ENCODE data around the gene C4BPA. TPM values are rescaled to one million over a fixed set of nuclear protein-coding genes. Genes with fewer than 3 reads are reported as not detected.

Gene C4BPA
- total RNA-seq, 4 donors from 2014 or later = not detected

- intact Hi-C loops (cut with DNase I) = no loop called here
- Histone ChIP-seq H3K4me1 (no peaks in the 10 kb centered on the region), H3K36me3 (no peaks in the 10 kb centered on the region), H3K27me3 (no peaks in the 10 kb centered on the region), H3K4me3 (replicated peaks in 1 of 3) (no peak overlapping the region), H3K27ac (no peak overlapping the region), H3K9me3 (no peaks in the 10 kb centered on the region)
- no peak for DNase-seq
- 92 to 94% methylated on average over 4 of the region's 4 CpGs for WGBS, 2 donors
- TF ChIP-seq CTCF (IDR thresholded peaks at IDR 0.05) (no peak), POLR2A (IDR thresholded peaks at IDR 0.05) (no peak)
Measured at GRCh38 chr1:207172885-207173284, 68.9 kb downstream of the C4BPA start.

- intact Hi-C loops (cut with DNase I) = no loop called here
- Histone ChIP-seq H3K4me1 (no peaks in the 10 kb centered on the region), H3K9me3 (no peaks in the 10 kb centered on the region), H3K27me3 (no peaks in the 10 kb centered on the region), H3K27ac (no peak overlapping the region), H3K36me3 (no peaks in the 10 kb centered on the region), H3K4me3 (replicated peaks in 1 of 3) (no peak overlapping the region)
- no peak for DNase-seq
- TF ChIP-seq POLR2A (IDR thresholded peaks at IDR 0.05) (no peak), CTCF (IDR thresholded peaks at IDR 0.05) (no peak)
- WGBS, 2 donors = 87 to 90% methylated on average over 4 of the region's 4 CpGs
Measured at GRCh38 chr1:207173396-207173795, 69.4 kb downstream of the C4BPA start.

GRCh38 chr1:207174913-207175312 is 70.9 kb downstream of the C4BPA start:
- H3K4me1 ChIP-seq = no peaks in the 10 kb centered on the region
- no peaks in the 10 kb centered on the region for H3K27me3 ChIP-seq
- no peak overlapping the region for H3K27ac ChIP-seq
- H3K9me3 ChIP-seq = no peaks in the 10 kb centered on the region
- intact Hi-C loops (cut with DNase I) = no loop called here
- no peaks in the 10 kb centered on the region for H3K36me3 ChIP-seq
- 89 to 92% methylated on average over 4 of the region's 4 CpGs for WGBS, 2 donors
- TF ChIP-seq POLR2A (IDR thresholded peaks at IDR 0.05) (no peak), CTCF (IDR thresholded peaks at IDR 0.05) (no peak)
- DNase-seq = no peak
- H3K4me3 ChIP-seq (replicated peaks in 1 of 3) = no peak overlapping the region

GRCh38 chr1:207179036-207179435 is 75.0 kb downstream of the C4BPA start:
- Histone ChIP-seq H3K36me3 (no peaks in the 10 kb centered on the region), H3K27me3 (no peaks in the 10 kb centered on the region), H3K27ac (no peak overlapping the region), H3K4me1 (no peaks in the 10 kb centered on the region), H3K4me3 (replicated peaks in 1 of 3) (no peak overlapping the region), H3K9me3 (no peaks in the 10 kb centered on the region)
- WGBS, 2 donors = 70 to 81% methylated on average over 2 of the region's 2 CpGs
- intact Hi-C loops (cut with DNase I) = no loop called here
- TF ChIP-seq POLR2A (IDR thresholded peaks at IDR 0.05) (no peak), CTCF (IDR thresholded peaks at IDR 0.05) (no peak)
- no peak for DNase-seq

- Histone ChIP-seq H3K4me3 (replicated peaks in 1 of 3) (no peak overlapping the region), H3K27ac (no peak overlapping the region), H3K9me3 (no peaks in the 10 kb centered on the region), H3K4me1 (no peaks in the 10 kb centered on the region), H3K27me3 (no peaks in the 10 kb centered on the region), H3K36me3 (no peaks in the 10 kb centered on the region)
- no peak for DNase-seq
- intact Hi-C loops (cut with DNase I) = no loop called here
- TF ChIP-seq CTCF (IDR thresholded peaks at IDR 0.05) (peak in 3 of 6 experiments; percentile 16 to 24 (median 20)), POLR2A (IDR thresholded peaks at IDR 0.05) (no peak)
Measured at GRCh38 chr1:207181847-207182246, 77.8 kb downstream of the C4BPA start.

Data from thyroid gland (tissue), 4 donors.